ENCODE measurements around the gene RALGPS1. TPM values are rescaled to one million over a fixed set of nuclear protein-coding genes. Genes with fewer than 3 reads are reported as not detected.
A peak's percentile ranks its signal among the peaks of the same experiment; 100 is the strongest.

Gene RALGPS1
- total and polyA plus RNA-seq, 2 of the 13 experiments (the other 11 are each of a cell fraction or from before 2014, with no cell fraction given), result 3.7 to 6.5 TPM

GRCh38 chr9:127185931-127186781 lies 271.6 kb downstream of the RALGPS1 start:
- DNase-seq (ENCODE audit: low spot score) (peak; percentile 20), FAIRE-seq (no peak), ATAC-seq (peak; percentile 50; the same call in 2 of the 3 replicates)
- no peaks in the 10 kb centered on the region for H3K9me3 ChIP-seq (ENCODE audit: low read length)
- ChIA-PET CTCF (ENCODE audit: low intra/inter-chr PET ratio, low total read pairs) (no interaction called here), POLR2A (interaction anchor here (0.8 to 1.2 kb wide), 2 partner anchors 211 to 246 kb away, joined by 3 read pairs; partner anchors contain the start of gene SLC2A8)
- peak overlapping the region; percentile 45; the same call in 1 of the 2 replicates for H3K4me2 ChIP-seq (ENCODE audit: low read depth, low read length)
- no peaks in the 10 kb centered on the region for H4K20me1 ChIP-seq (ENCODE audit: insufficient read depth, low read length)
- WGBS (ENCODE audit: low lambda C conversion rate), result 44% methylated on average over 6 of the region's 11 CpGs
- no peak overlapping the region for H2AFZ ChIP-seq (ENCODE audit: low read length)
- H3K27me3 ChIP-seq (ENCODE audit: control insufficient read depth in 1 of 2, insufficient read depth in 2 of 2, low read length in 2 of 2), result no peaks in the 10 kb centered on the region
- no peaks in the 10 kb centered on the region for H3K79me2 ChIP-seq (ENCODE audit: insufficient read depth, low read length)
- in situ Hi-C loops (cut with HindIII; ENCODE audit: extremely low pct_ligation_motif_present, low pct_unique_long_range_greater_than_20kb), result no loop called here
- peak overlapping the region in 1 of 3 experiments; percentile 9; a peak in 1 of 6 replicates for H3K4me3 ChIP-seq (replicated peaks in 1 of 3; ENCODE audit: insufficient read depth in 1 of 3, low read depth in 2 of 3, low read length in 3 of 3)
- no peaks in the 10 kb centered on the region for H3K36me3 ChIP-seq (replicated peaks in 1 of 2; ENCODE audit: control insufficient read depth in 1 of 2, insufficient read depth in 2 of 2, low read length in 2 of 2)
- BruUV-seq (replicated peaks), result no TSS peak
- H3K4me1 ChIP-seq (ENCODE audit: insufficient read depth, low read length), result peaks cover 28% of the 10 kb centered on the region
- peak overlapping the region; percentile 9; the same call in 1 of the 2 replicates for H3K9ac ChIP-seq (ENCODE audit: insufficient read depth, low read depth, low read length)
- intact Hi-C loops (cut with micrococcal nuclease; ENCODE audit: unreplicated experiment), result no loop called here
- H3K27ac ChIP-seq (ENCODE audit: extremely low read length, insufficient read depth, low read length), result no peak overlapping the region
- TF ChIP-seq FOSL2 (CRISPR knock-in tag; IDR thresholded peaks at IDR 0.05) (0 out of 2 replicates have a peak, but pooled peaks have one; percentile 29), ZNF713 (CRISPR knock-in tag; IDR thresholded peaks at IDR 0.05) (no peak), ESRRA (CRISPR knock-in tag; IDR thresholded peaks at IDR 0.05; ENCODE audit: low read depth) (no peak), EP300 (IDR thresholded peaks at IDR 0.05; ENCODE audit: low read depth in 2 of 2, low read length in 2 of 2) (no peak), EP300 (CRISPR knock-in tag; IDR thresholded peaks at IDR 0.05; ENCODE audit: borderline replicate concordance) (no peak), KDM2A (CRISPR knock-in tag; IDR thresholded peaks at IDR 0.05; ENCODE audit: borderline replicate concordance, low read depth) (no peak), MAFF (IDR thresholded peaks at IDR 0.05; ENCODE audit: low read depth, low read length) (no peak), NFE2L1 (CRISPR knock-in tag; IDR thresholded peaks at IDR 0.05; ENCODE audit: borderline replicate concordance) (no peak), ZBTB1 (CRISPR knock-in tag; IDR thresholded peaks at IDR 0.05; ENCODE audit: borderline replicate concordance) (no peak), PRDM4 (CRISPR knock-in tag; IDR thresholded peaks at IDR 0.05; ENCODE audit: borderline replicate concordance) (no peak), ZNF512B (CRISPR knock-in tag; IDR thresholded peaks at IDR 0.05; ENCODE audit: borderline replicate concordance) (no peak), ZNF777 (CRISPR knock-in tag; IDR thresholded peaks at IDR 0.05) (no peak), ZNF468 (CRISPR knock-in tag; IDR thresholded peaks at IDR 0.05) (no peak), TFE3 (CRISPR knock-in tag; IDR thresholded peaks at IDR 0.05) (no peak), ZNF674 (CRISPR knock-in tag; IDR thresholded peaks at IDR 0.05; ENCODE audit: low read depth) (no peak), NFRKB (IDR thresholded peaks at IDR 0.05) (no peak), TBP (CRISPR knock-in tag; IDR thresholded peaks at IDR 0.05) (no peak), GATAD2A (CRISPR knock-in tag; IDR thresholded peaks at IDR 0.05) (0 out of 2 replicates have a peak, but pooled peaks have one; percentile 18), KLF11 (CRISPR knock-in tag; IDR thresholded peaks at IDR 0.05) (no peak)

All from HepG2 (cell line).